H1 (cell line): ENCODE results near the gene CCDC88A.

Experiments used
- ASH2L ChIP-seq: fragments of 200-600, 300-600 bp; sonication (generic); IDR thresholded peaks from one replicate; pipeline ENCODE4 v1.7.1; 2017; ENCODE audit warnings: low read length
- KDM5A ChIP-seq: fragments of 200-600 bp; IDR thresholded peaks from 2 replicates; pipeline ENCODE4 v1.7.1; 2012; ENCODE audit warnings: mild to moderate bottlenecking, low read length, inconsistent platforms, mixed read lengths
- TF ChIP-seq, protein P1 (sequence below): IDR thresholded peaks from 2 replicates; pipeline ENCODE4 v1.6.1; 2011; ENCODE audit warnings: low read depth, mild to moderate bottlenecking, low read length; ENCODE audit not compliant: insufficient read depth

DNA sequence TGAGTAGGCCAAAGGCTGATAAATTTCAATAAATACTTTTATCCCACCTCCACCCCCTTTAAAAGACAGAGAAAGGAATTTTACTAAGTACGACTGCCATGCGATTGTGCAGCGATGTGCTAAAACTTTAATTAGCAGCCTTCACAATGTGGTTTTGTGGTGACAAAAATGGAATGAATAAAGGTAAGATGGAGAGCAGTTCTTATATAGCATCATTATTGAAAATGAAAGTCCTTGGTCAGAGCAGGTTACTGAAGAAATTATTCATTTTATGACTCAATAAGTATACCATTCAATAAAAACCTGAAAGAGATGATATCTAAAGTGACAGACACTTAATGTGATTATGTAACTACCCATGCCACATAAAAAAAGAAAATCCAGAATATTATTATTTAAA, 117.4 kb downstream of the CCDC88A start:
- TF ChIP-seq ASH2L (no peak), KDM5A (no peak)
- TF ChIP-seq, protein P1, sequence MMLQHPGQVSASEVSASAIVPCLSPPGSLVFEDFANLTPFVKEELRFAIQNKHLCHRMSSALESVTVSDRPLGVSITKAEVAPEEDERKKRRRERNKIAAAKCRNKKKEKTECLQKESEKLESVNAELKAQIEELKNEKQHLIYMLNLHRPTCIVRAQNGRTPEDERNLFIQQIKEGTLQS, result no peak
